Thymus (tissue), 11 donors: ENCODE data around the gene FBXO2. TPM values are rescaled to one million over a fixed set of nuclear protein-coding genes. Genes with fewer than 3 reads are reported as not detected.
A peak's percentile ranks its signal among the peaks of the same experiment; 100 is the strongest.
"Not testable (repeated sequence)": the region's sequence is repeated elsewhere in the genome, so short reads cannot be mapped to it uniquely, and the experiment has no call there.

Experiments used
- DNase-seq, 9 donors: peaks; one replicate each; pipeline ENCODE4 v3.0.0-alpha.2; 2013; ENCODE audit warnings: low spot score in 9 of 9, low read depth in 6 of 9, missing footprints in 1 of 9
- H3K27ac ChIP-seq, 2 donors: one replicate each; pipeline ENCODE4 v1.5.1; 2013; ENCODE audit warnings: control low read depth in 1 of 2, low read depth in 1 of 2, low read length in 1 of 2, mild to moderate bottlenecking in 1 of 2, moderate library complexity in 1 of 2
- H3K27me3 ChIP-seq, 2 donors: one replicate each; pipeline ENCODE4 v1.5.1; 2013; ENCODE audit warnings: low read length in 1 of 2; ENCODE audit not compliant: control insufficient read depth in 2 of 2, insufficient read depth in 1 of 2
- H3K36me3 ChIP-seq, 2 donors: one replicate each; pipeline ENCODE4 v1.5.1; 2013; ENCODE audit warnings: low read length in 1 of 2, mild to moderate bottlenecking in 1 of 2, moderate library complexity in 1 of 2; ENCODE audit not compliant: control insufficient read depth in 2 of 2, insufficient read depth in 2 of 2
- H3K4me1 ChIP-seq, 2 donors: one replicate each; pipeline ENCODE4 v1.5.1; 2013; ENCODE audit warnings: low read length in 2 of 2; ENCODE audit not compliant: control insufficient read depth in 2 of 2, insufficient read depth in 2 of 2
- H3K4me3 ChIP-seq, 2 donors: one replicate each; pipeline ENCODE4 v1.5.1; 2013; ENCODE audit warnings: low read length in 2 of 2, control low read depth in 1 of 2, mild to moderate bottlenecking in 1 of 2
- H3K9me3 ChIP-seq, 2 donors: one replicate each; pipeline ENCODE4 v1.5.1; 2013; ENCODE audit warnings: low read length in 1 of 2, mild to moderate bottlenecking in 1 of 2; ENCODE audit not compliant: control insufficient read depth in 2 of 2, insufficient read depth in 1 of 2
- WGBS: extraction: QIAGEN DNeasy Blood & Tissue Kit; methylation state at CpG from one replicate; pipeline ENCODE4 v1.1.7; 2013; 5-methylcytosine and 5-hydroxymethylcytosine counted together
- polyA plus RNA-seq: library from polyadenylated mRNA; stranded (reverse); fragments of 200-250 nt; gene quantifications from one replicate; pipeline ENCODE4 v1.2.3, GENCODE V29; 2013
- total RNA-seq: library from RNA; stranded (reverse); fragments of 120-200 nt; gene quantifications from one replicate; pipeline ENCODE4 v1.2.4, GENCODE V29; 2013
- donor health status: healthy.

Gene FBXO2
- total and polyA plus RNA-seq, 2 donors = 9.0 to 46.2 TPM

DNA sequence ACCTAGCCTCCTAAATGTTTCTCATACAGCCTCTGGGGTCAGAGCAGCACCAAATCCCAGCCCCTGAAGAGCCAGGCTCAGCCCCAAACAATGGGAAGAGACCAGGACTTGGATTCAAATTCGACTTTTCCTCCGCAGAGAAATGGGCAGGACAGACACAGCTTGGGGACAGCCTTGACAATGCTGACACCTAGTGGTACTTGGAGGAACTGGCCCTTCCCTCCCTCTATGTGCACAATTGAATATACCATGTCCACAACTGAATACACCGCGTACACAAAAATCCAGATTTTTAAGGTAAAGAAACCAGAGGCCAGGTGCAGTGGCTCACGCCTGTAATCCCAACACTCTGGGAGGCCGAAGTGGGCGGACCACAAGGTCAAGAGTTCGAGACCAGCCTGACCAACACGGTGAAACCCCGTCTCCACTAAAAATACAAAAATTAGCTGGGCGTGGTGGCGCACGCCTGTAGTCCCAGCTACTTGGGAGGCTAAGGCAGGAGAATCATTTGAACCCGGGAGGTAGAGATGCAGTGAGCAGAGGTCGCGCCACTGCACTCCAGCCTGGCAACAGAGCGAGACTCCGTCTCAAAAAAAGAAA is 11.7 kb downstream of the FBXO2 start:
- not testable (repeated sequence) for H3K9me3 ChIP-seq, H3K4me1 ChIP-seq, H3K27ac ChIP-seq, H3K4me3 ChIP-seq, H3K36me3 ChIP-seq
- 60% methylated on average over 18 of the region's 18 CpGs for WGBS
- peak in 7 of 9 donors; percentile 44 to 76 (median 54) for DNase-seq
- peaks cover 0 to 15% of the 10 kb centered on the region in 2 donors for H3K27me3 ChIP-seq

DNA sequence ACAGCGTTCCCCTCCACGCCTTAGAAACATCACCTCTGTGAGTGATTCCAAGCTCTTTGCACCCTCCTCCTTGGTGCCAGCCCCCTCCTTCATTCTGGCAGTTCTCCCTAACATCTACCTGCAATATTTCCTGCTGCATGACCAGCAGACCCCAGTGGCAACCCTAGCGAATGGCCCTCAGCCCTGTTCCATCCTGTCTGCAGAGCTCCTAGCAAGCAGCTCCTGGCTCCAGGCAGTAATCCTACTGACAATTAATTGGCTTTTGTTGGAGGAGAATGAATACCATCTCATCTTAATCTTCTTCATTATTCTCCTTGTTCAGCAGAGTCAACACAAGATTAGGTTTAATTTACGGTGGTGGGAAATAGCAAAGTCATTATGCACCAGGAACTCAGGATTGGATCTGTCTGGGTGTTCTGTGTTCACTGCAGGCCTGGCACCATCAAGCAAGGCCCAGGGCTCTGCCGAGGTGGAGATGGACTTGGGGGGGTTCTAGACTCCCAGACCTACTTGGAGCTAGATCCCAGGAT is 12.4 kb downstream of the FBXO2 start:
- H3K4me3 ChIP-seq = no peak overlapping the region
- no peak overlapping the region for H3K27ac ChIP-seq
- no peaks in the 10 kb centered on the region for H3K4me1 ChIP-seq
- no peaks in the 10 kb centered on the region for H3K36me3 ChIP-seq
- peaks cover 0 to 9% of the 10 kb centered on the region in 2 donors for H3K27me3 ChIP-seq
- 69% methylated on average over 5 of the region's 5 CpGs for WGBS
- DNase-seq = no peak
- no peaks in the 10 kb centered on the region for H3K9me3 ChIP-seq

- no peak overlapping the region for H3K4me3 ChIP-seq
- no peak for DNase-seq
- 78% methylated on average over 6 of the region's 6 CpGs for WGBS
- no peaks in the 10 kb centered on the region for H3K4me1 ChIP-seq
- H3K27ac ChIP-seq = no peak overlapping the region
- peaks cover 0 to 3% of the 10 kb centered on the region in 2 donors for H3K27me3 ChIP-seq
- no peaks in the 10 kb centered on the region for H3K9me3 ChIP-seq
- H3K36me3 ChIP-seq = no peaks in the 10 kb centered on the region
Observed at GRCh38 chr1:11640944-11641343, 13.3 kb downstream of the FBXO2 start.

DNA sequence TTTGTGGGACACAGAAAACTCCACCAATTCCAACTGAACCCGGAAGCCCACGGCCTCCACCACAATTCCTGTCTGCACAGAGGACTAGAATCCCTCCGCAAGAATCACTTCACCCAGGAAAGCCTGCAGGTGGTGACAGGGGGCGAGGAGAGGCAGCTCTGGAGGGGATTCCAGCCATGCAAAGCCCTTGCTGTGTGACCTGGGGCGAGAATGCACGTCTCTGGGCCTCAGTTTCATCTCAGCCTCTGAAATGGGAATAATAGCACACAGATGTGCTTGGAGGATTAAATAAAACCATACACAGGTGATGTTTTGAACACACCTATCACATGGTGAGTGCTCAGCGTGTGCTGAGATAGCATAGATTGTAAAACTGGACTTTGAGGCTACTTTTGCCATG is 14.1 kb downstream of the FBXO2 start:
- no peak for DNase-seq
- H3K27me3 ChIP-seq = peaks cover 0 to 5% of the 10 kb centered on the region in 2 donors
- H3K4me1 ChIP-seq = no peaks in the 10 kb centered on the region
- no peak overlapping the region for H3K27ac ChIP-seq
- 87% methylated on average over 7 of the region's 7 CpGs for WGBS
- no peaks in the 10 kb centered on the region for H3K36me3 ChIP-seq
- no peaks in the 10 kb centered on the region for H3K9me3 ChIP-seq
- no peak overlapping the region for H3K4me3 ChIP-seq

GRCh38 chr1:11639372-11639771 is 14.9 kb downstream of the FBXO2 start:
- peaks cover 0 to 5% of the 10 kb centered on the region in 2 donors for H3K27me3 ChIP-seq
- H3K36me3 ChIP-seq = no peaks in the 10 kb centered on the region
- whole genome bisulfite sequencing = 93% methylated on average over 4 of the region's 4 CpGs
- no peaks in the 10 kb centered on the region for H3K4me1 ChIP-seq
- no peak overlapping the region for H3K27ac ChIP-seq
- H3K9me3 ChIP-seq = no peaks in the 10 kb centered on the region
- no peak overlapping the region for H3K4me3 ChIP-seq
- DNase-seq = no peak

DNA sequence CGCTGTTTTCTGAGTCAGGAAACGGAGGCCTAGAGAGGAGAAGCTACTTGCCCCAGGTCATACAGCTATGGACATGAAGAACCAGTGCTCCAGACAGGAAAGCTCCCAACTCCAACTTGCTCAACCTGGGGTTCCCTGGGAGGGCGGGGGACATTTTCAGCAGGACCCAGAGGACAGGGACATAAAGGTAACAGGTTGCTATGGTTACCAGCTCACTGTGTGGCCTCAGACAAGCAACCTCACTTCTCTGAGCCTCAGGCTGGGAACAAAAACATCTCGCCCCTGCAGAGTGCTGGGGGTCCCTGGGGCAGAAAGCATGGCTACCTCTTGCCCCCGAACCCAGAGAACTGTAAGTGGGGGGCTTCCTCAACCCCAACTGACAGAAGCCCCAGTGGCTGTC is 16.1 kb downstream of the FBXO2 start:
- Histone ChIP-seq H3K27me3 (peaks cover 0 to 5% of the 10 kb centered on the region in 2 donors), H3K4me3 (no peak overlapping the region), H3K9me3 (no peaks in the 10 kb centered on the region), H3K36me3 (no peaks in the 10 kb centered on the region), H3K4me1 (no peaks in the 10 kb centered on the region), H3K27ac (no peak overlapping the region)
- DNase-seq = no peak
- WGBS = 66% methylated on average over 5 of the region's 5 CpGs

DNA sequence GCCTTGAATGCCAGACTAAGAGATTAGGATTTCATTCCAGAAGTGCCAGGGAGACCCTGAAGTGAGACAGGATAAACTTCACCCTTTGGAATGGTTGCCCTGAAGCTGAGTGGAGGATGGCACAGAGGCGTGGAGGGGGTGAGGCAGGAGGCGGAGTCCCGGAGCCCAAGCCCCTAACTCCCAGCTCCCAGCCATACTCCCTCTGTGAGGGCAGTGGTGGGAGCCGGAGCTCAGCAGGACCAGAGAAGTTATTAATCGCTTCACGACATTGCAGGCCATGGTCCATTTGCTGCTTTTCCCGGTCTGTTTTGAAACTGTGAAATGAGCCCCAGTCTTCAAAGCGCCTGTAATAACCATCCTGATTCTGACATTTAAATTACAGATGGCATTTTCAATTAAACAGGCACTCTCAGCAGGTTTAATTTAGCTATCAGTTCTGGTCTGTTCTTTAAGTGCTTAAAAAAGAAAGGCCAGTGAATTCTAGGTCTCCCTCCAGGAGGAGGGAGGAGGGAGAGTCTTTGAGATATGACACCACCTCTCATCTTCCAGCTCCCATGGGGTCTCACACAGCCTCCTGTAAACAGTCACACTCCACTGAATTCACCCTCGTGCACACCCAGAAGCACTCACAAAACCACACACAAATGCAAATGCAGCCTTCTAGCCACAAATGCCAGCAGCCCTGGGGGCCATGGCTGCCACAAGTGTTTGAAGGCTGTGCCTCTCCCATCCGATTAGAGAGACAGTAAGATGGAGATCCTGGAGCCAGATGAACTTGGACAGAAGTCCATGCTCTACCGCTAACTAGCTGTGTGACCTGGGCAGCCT is 19.6 kb downstream of the FBXO2 start:
- Histone ChIP-seq H3K4me1 (no peaks in the 10 kb centered on the region), H3K9me3 (no peaks in the 10 kb centered on the region), H3K36me3 (no peaks in the 10 kb centered on the region), H3K4me3 (no peak overlapping the region), H3K27me3 (peaks cover 0 to 2% of the 10 kb centered on the region in 2 donors), H3K27ac (no peak overlapping the region)
- DNase-seq = no peak
- WGBS = 72% methylated on average over 11 of the region's 11 CpGs

DNA sequence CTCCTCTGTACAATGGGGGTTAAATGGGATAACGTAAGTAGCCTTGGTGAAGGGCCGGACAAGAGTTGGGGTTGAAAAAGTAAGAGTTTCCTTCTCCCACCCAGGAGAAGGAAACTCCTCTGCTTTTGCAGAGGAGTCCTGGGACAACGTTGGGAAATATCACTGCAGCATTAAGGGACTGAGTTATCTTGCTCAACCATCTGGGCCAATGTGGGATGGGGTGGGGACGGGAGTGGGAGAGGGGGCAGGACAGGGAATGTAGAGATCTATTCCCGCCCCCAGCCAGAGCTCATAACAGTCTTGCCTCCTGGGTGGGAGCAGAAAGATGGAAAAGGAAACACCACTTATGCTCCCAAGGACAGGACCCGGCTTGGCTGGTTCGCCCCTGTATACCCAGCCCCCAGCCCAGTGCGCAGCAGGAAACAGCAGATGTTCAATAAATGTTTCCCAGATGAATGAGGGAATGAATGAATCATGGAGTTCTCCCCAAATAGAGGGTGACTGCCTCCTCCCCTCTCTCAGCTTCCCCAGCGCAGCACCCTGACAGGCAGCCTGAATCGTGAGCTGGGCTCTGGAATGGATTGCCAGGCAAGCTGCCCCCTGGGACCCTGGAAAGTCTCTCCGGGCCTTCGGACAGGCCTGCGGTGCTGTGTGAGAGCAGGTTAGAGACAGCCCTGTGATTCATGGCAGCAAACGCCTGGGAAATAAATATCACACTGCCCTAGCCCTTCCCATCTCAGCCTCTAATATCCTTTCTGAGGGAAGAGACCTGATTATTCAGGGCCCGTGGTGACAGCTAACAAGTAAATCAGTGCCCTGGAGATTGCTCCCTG is 24.8 kb downstream of the FBXO2 start:
- WGBS = 65% methylated on average over 15 of the region's 15 CpGs
- peaks cover 0 to 2% of the 10 kb centered on the region in 2 donors for H3K27me3 ChIP-seq
- no peak overlapping the region for H3K27ac ChIP-seq

More for the DNA sequence above, 24.8 kb downstream of the FBXO2 start:
- H3K9me3 ChIP-seq = no peaks in the 10 kb centered on the region
- H3K4me1 ChIP-seq = no peaks in the 10 kb centered on the region
- no peak for DNase-seq
- H3K36me3 ChIP-seq = no peaks in the 10 kb centered on the region
- no peak overlapping the region for H3K4me3 ChIP-seq
